K562 (cell line): Measurements from ENCODE around the gene TTYH2. TPM values are rescaled to one million over a fixed set of nuclear protein-coding genes. Genes with fewer than 3 reads are reported as not detected.

Experiments
- ATAC-seq: fragments of 200-7000 bp; cut with Tn5 transposase; 3 replicates; pipeline ENCODE4 v1.9.1; 2020; ENCODE audit warnings: moderate library complexity
- BruUV-seq: library from RNA; stranded (reverse); fragments of 400-500 nt; replicated peaks from 2 replicates; lab custom pipeline; 2021; lab: Mats Ljungman, UMichigan
- CTCF ChIA-PET: fragments of 300-600 bp; formaldehyde crosslinking; extraction: SDS; loops from one replicate; lab custom pipeline; 2021; ENCODE audit warnings: low intra/inter-chr PET ratio; lab: Yijun Ruan, JAX
- POLR2A ChIA-PET: fragments of 300-600, 350-650 bp; sonication (Branson Sonifier 250); formaldehyde crosslinking; extraction: SDS; loops from one replicate; lab custom pipeline; 2021; ENCODE audit warnings: antibody characterized with exemption, inconsistent platforms; lab: Yijun Ruan, JAX
- DNase-seq, 4 experiments: peaks; one replicate each; pipeline versions ENCODE4 v3.0.0 to v3.0.0-alpha.2; 2011 to 2018; ENCODE audit warnings: low spot score in 3 of 4, mixed read lengths in 3 of 4; ENCODE audit errors: extremely low read depth in 1 of 4
- FAIRE-seq: peaks from 2 replicates; lab custom pipeline; 2011; peaks lifted over from hg19 to GRCh38; lab: Jason Lieb, UNC
- H2AFZ ChIP-seq: 2 replicates; pipeline ENCODE4 v1.6.0; 2011; ENCODE audit warnings: low read depth, low read length, control low read depth, inconsistent platforms
- H3K27ac ChIP-seq: fragments of 200-600 bp; 3 replicates; pipeline ENCODE4 v1.8.0; 2011; ENCODE audit warnings: low read depth, mild to moderate bottlenecking, control low read depth, inconsistent platforms, low read length, moderate library complexity, mixed read lengths; ENCODE audit errors: extremely low read depth
- H3K27me3 ChIP-seq, 2 experiments: fragments of 300-600 bp in 1 of 2; 2 replicates in 1 of 2; 3 replicates in 1 of 2; pipeline versions ENCODE4 v1.6.0 to v1.8.0; 2011; ENCODE audit warnings: inconsistent platforms in 2 of 2, low read length in 2 of 2, mild to moderate bottlenecking in 1 of 2, mixed read lengths in 1 of 2, moderate library complexity in 1 of 2; ENCODE audit not compliant: control insufficient read depth in 2 of 2, insufficient read depth in 2 of 2
- H3K36me3 ChIP-seq: fragments of 300-600 bp; 3 replicates; pipeline ENCODE4 v1.8.0; 2011; ENCODE audit warnings: mild to moderate bottlenecking, low read length, inconsistent platforms; ENCODE audit not compliant: control insufficient read depth, insufficient read depth
- H3K4me1 ChIP-seq, 2 experiments: fragments of 200-600 bp in 1 of 2; replicated peaks in 1 of 2; 2 replicates in 1 of 2; 3 replicates in 1 of 2; pipeline versions ENCODE4 v1.5.1 to v1.8.0; 2011; ENCODE audit warnings: inconsistent platforms in 2 of 2, low read length in 2 of 2, mild to moderate bottlenecking in 1 of 2, mixed read lengths in 1 of 2, moderate library complexity in 1 of 2; ENCODE audit not compliant: control insufficient read depth in 2 of 2, insufficient read depth in 2 of 2
- H3K4me2 ChIP-seq: 2 replicates; pipeline ENCODE4 v1.6.1; 2011; ENCODE audit warnings: low read length, control low read depth, inconsistent platforms, mixed read lengths; ENCODE audit not compliant: insufficient read depth
- H3K4me3 ChIP-seq: fragments of 200-600 bp; sonication (generic), shearing (Covaris generic); 2 replicates; pipeline ENCODE4 v1.5.1; 2016; ENCODE audit warnings: control low read depth, inconsistent platforms
- H3K79me2 ChIP-seq: fragments of 200-600 bp; 3 replicates; pipeline ENCODE4 v1.8.0; 2011; ENCODE audit warnings: low read length, inconsistent platforms; ENCODE audit not compliant: control insufficient read depth, insufficient read depth
- H3K9ac ChIP-seq, 2 experiments: 2 replicates each; pipeline versions ENCODE4 v1.6.0 to v1.6.1; 2011; ENCODE audit warnings: low read depth in 2 of 2, low read length in 2 of 2, control low read depth in 1 of 2, inconsistent platforms in 1 of 2, mild to moderate bottlenecking in 1 of 2, mixed read lengths in 1 of 2; ENCODE audit not compliant: insufficient read depth in 1 of 2
- H3K9me1 ChIP-seq: one replicate; pipeline ENCODE4 v1.6.0; 2011; ENCODE audit warnings: inconsistent platforms, mild to moderate bottlenecking, low read length, moderate library complexity; ENCODE audit not compliant: control insufficient read depth, insufficient read depth
- H3K9me3 ChIP-seq: replicated peaks from 2 replicates; pipeline ENCODE4 v1.5.1; 2011; ENCODE audit warnings: low read depth, low read length, inconsistent platforms; ENCODE audit not compliant: control insufficient read depth, insufficient read depth
- H4K20me1 ChIP-seq: replicated peaks from 2 replicates; pipeline ENCODE4 v1.6.1; 2011; ENCODE audit warnings: low read length, inconsistent platforms, mixed read lengths; ENCODE audit not compliant: control insufficient read depth, insufficient read depth
- C11orf30 ChIP-seq: fragments of 450-650 bp; IDR thresholded peaks from 2 replicates; pipeline ENCODE4 v1.6.1; 2016; ENCODE audit warnings: low read depth, mild to moderate bottlenecking
- CCAR2 ChIP-seq: fragments of 200-400 bp; formaldehyde crosslinking; IDR thresholded peaks from 2 replicates; pipeline ENCODE4 v1.6.1; 2017; ENCODE audit warnings: mild to moderate bottlenecking, low read depth, low read length
- KLF10 ChIP-seq: fragments of 250-450 bp; sonication (Bioruptor Pico); IDR thresholded peaks from 2 replicates; pipeline ENCODE4 v1.6.1; 2021; ENCODE audit warnings: matching md5 sums
- MNT ChIP-seq, 2 experiments: fragments of 450-650 bp; conservative IDR thresholded peaks; 2 replicates each; pipeline ENCODE4 v1.6.1; 2017; ENCODE audit warnings: mild to moderate bottlenecking in 2 of 2, moderate library complexity in 2 of 2
- POLR3G ChIP-seq: IDR thresholded peaks from 2 replicates; pipeline ENCODE4 v1.6.1; 2011; ENCODE audit not compliant: insufficient read length, insufficient replicate concordance; ENCODE audit errors: extremely low read depth
- STAT6 ChIP-seq: sonication (generic); formaldehyde crosslinking; IDR thresholded peaks from 2 replicates; pipeline ENCODE4 v1.8.1; 2023; ENCODE audit warnings: mild to moderate bottlenecking, missing genetic modification reagents
- ZNF253 ChIP-seq: fragments of 250-450 bp; sonication (Bioruptor Pico); conservative IDR thresholded peaks from 2 replicates; pipeline ENCODE4 v1.6.1; 2021; ENCODE audit warnings: mild to moderate bottlenecking
- WGBS: fragments of 100-300 bp; shearing (Covaris generic); methylation state at CpG from one replicate; pipeline ENCODE4 v1.1.6; 2016; ENCODE audit warnings: low coverage, mixed read lengths; ENCODE audit not compliant: insufficient coverage; ENCODE audit errors: missing lambda C conversion rate; 5-methylcytosine and 5-hydroxymethylcytosine counted together
- in situ Hi-C: fragments of 300-500 bp; cut with MboI; formaldehyde crosslinking; loops from 4 replicates; pipeline ENCODE4 v1.15.0; 2018; ENCODE audit warnings: inconsistent platforms, mixed read lengths
- intact Hi-C: fragments of 100-400 bp; cut with micrococcal nuclease; formaldehyde crosslinking; loops from 2 replicates; pipeline ENCODE4 v1.14.2; 2022
- polyA plus RNA-seq, 8 experiments: library from polyadenylated mRNA; depleted of rRNA in 4 of 8; stranded (reverse) in 5 of 8; unstranded in 3 of 8; fragments of >200 nt; fragmentation: Nextera tagmentation in 2 of 8; fragmentation: Illumina TruSeq in 1 of 8; extraction: Ambion mirVana in 2 of 8; extraction: Trizol in 1 of 8; gene quantifications; 2 replicates each; pipeline versions ENCODE4 v1.2.1 to v1.2.3, GENCODE V29; 2011 to 2014; ENCODE audit warnings: inconsistent platforms in 1 of 8, missing spikeins in 1 of 8
- total RNA-seq, 7 experiments: library from RNA; depleted of rRNA in 6 of 7; stranded (reverse); fragments of >200 nt in 6 of 7; fragmentation: Illumina TruSeq in 2 of 7; extraction: Trizol in 2 of 7; gene quantifications; 2 replicates each; pipeline versions ENCODE4 v1.2.1 to v1.2.3, GENCODE V29; 2011 to 2021; ENCODE audit warnings: low replicate concordance in 1 of 7

TTYH2 gene
- total and polyA plus RNA-seq, 9 of the 15 experiments (the other 6 are each of a cell fraction or from before 2014, with no cell fraction given), result 0.03 to 2.0 (median 0.91) TPM

GRCh38 chr17:74187761-74188160 lies 25.6 kb upstream of the TTYH2 start:
- Histone ChIP-seq H2AFZ (no peak overlapping the region), H3K27me3 (peaks cover 0 to 37% of the 10 kb centered on the region in 2 experiments; a peak in 3 of 5 replicates), H3K9me3 (no peaks in the 10 kb centered on the region), H4K20me1 (peaks cover 15% of the 10 kb centered on the region), H3K9me1 (no peaks in the 10 kb centered on the region), H3K4me2 (no peak overlapping the region), H3K4me3 (no peak overlapping the region), H3K27ac (no peak overlapping the region), H3K9ac (no peak overlapping the region), H3K36me3 (no peaks in the 10 kb centered on the region), H3K79me2 (no peaks in the 10 kb centered on the region), H3K4me1 (no peaks in the 10 kb centered on the region)
- TF ChIP-seq MNT (conservative IDR thresholded peaks at IDR 0.05), result no peak
- TF ChIP-seq C11orf30, result no peak
- no peak for TF ChIP-seq ZNF253
- no peak for TF ChIP-seq POLR3G
- TF ChIP-seq STAT6 (CRISPR knock-in tag), result no peak
- no peak for TF ChIP-seq KLF10 (CRISPR knock-in tag)
- no peak for TF ChIP-seq CCAR2
- in situ Hi-C loops, result no loop called here
- 3% methylated on average over 11 of the region's 11 CpGs for WGBS
- CTCF ChIA-PET, result no interaction called here
- ATAC-seq, result no peak
- DNase-seq, result no peak
- POLR2A ChIA-PET, result interaction anchor here (1.1 to 1.3 kb wide), 2 partner anchors 12 to 659 kb away, joined by 3 to 5 read pairs; no protein-coding TSS in a partner anchor
- intact Hi-C loops, result no loop called here
- BruUV-seq, result no TSS peak
- FAIRE-seq, result no peak
